Measurements from ENCODE around the gene GRIK3.

GRCh38 chr1:37021502-37021901 is 12.8 kb downstream of the GRIK3 start:
- no peak for TF ChIP-seq CTCF (optimal IDR thresholded peaks at IDR 0.05 in 1 of 3, IDR thresholded peaks at IDR 0.05 in 1 of 3, conservative IDR thresholded peaks at IDR 0.05 in 1 of 3; ENCODE audit: extremely low read depth in 1 of 3, insufficient read depth in 2 of 3, low read length in 3 of 3)
- no peak for TF ChIP-seq EZH2 (IDR thresholded peaks at IDR 0.05; ENCODE audit: low read length)
